ENCODE measurements around the gene MT1G.
A peak's percentile ranks its signal among the peaks of the same experiment; 100 is the strongest.

DNA sequence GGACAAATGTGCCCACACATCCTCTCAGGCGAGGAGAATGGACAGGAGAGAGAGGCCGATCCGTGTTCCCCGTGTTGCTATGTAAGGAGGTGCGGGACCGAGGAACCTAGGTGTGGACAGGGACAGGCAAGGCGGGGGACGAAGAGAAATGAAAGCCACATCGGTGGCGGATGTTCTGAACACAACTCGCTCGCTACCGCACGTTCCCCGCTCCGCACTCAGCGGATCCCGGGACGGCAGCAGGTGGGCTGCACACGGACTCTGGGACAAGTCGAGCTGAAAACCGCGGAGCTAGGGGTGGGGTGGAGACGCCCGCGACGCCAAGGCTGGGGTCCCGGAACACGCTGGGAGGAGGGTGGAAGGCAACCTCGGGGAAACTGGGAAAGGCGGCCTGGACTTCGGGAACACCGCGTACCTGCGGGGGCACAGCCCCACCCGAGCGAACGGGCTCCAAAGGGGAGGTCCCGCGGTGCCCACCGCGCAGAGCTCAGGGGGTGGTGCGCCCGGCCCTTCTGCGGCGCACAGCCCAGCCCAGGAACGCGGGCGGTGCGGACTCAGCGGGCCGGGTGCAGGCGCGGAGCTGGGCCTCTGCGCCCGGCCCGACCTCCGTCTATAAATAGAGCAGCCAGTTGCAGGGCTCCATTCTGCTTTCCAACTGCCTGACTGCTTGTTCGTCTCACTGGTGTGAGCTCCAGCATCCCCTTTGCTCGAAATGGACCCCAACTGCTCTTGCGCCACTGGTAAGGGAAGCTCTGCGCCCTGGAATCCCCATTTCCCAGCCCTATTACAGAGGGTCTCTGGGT is 42.5 kb downstream of the MT1G start, which contains the start of gene MT1E:
- peak; percentile 20 for TF ChIP-seq EZH2 (IDR thresholded peaks at IDR 0.05; ENCODE audit: borderline replicate concordance, insufficient read depth, low read length, poor library complexity, severe bottlenecking)
- TF ChIP-seq REST (IDR thresholded peaks at IDR 0.05; ENCODE audit: borderline replicate concordance) = no peak
- no peak for TF ChIP-seq CTCF (IDR thresholded peaks at IDR 0.05; ENCODE audit: poor library complexity, severe bottlenecking)
- TF ChIP-seq POLR2AphosphoS5 (IDR thresholded peaks at IDR 0.05) = no peak
- no peak for TF ChIP-seq SMC3 (conservative IDR thresholded peaks at IDR 0.05; ENCODE audit: poor library complexity)
- no peak for TF ChIP-seq MXI1 (conservative IDR thresholded peaks at IDR 0.05; ENCODE audit: poor library complexity, severe bottlenecking)
